K562 treated with DMSO at 1 percent for 24 hours (cell line): ENCODE data around the gene GIGYF1. TPM values are rescaled to one million over a fixed set of nuclear protein-coding genes. Genes with fewer than 3 reads are reported as not detected.

ENCODE experiments used
- total RNA-seq: library from RNA; unstranded; fragments of 300-600 nt; gene quantifications from 2 replicates; pipeline ENCODE4 v1.2.3, GENCODE V29; 2022; ENCODE audit warnings: low read depth; ENCODE audit not compliant: insufficient read depth

The GIGYF1 gene
- 23.3 and 23.7 TPM in 2 replicates for total RNA-seq

GRCh38 chr7:100694098-100694745 lies at the start of gene GIGYF1:
Gene GIGYF1, minus strand, starts transcription at chr7:100694250. Its CDS starts 6,012 bp downstream, at chr7:100688238.

GRCh38 chr7:100720279-100720670 lies 26.2 kb upstream of the GIGYF1 start, which contains the start of gene EPO:
Gene EPO, plus strand, starts transcription at chr7:100720468. Its CDS starts 513 bp downstream, at chr7:100720981.

GRCh38 chr7:100705753-100706671 lies 12.0 kb upstream of the GIGYF1 start, which contains the start of gene POP7:
Gene POP7, plus strand, starts transcription at chr7:100706121. Its CDS starts 710 bp downstream, at chr7:100706831.

GRCh38 chr7:100673302-100673941 lies 20.6 kb downstream of the GIGYF1 start, which contains the start of gene GNB2:
Gene GNB2, plus strand, starts transcription at chr7:100673740. Its CDS starts 2,526 bp downstream, at chr7:100676266.

GRCh38 chr7:100655908-100656674 lies 38.0 kb downstream of the GIGYF1 start, which contains the start of gene ACTL6B:
Gene ACTL6B, minus strand, starts transcription at chr7:100656448. Its CDS starts 94 bp downstream, at chr7:100656354.

GRCh38 chr7:100641463-100641859 lies 52.6 kb downstream of the GIGYF1 start, which contains the start of gene TFR2:
Gene TFR2, minus strand, starts transcription at chr7:100641552. Its CDS starts 43 bp downstream, at chr7:100641509.

Other genes with a start within 250 kb of the GIGYF1 start
- 0.52 and 1.1 TPM in 2 replicates for gene SPACDR, start 230.0 kb downstream of the GIGYF1 start, total RNA-seq
- gene TSC22D4, start 215.0 kb downstream of the GIGYF1 start, total RNA-seq: 189 and 200 TPM in 2 replicates
- 1.3 and 2.4 TPM in 2 replicates for gene NYAP1, start 210.3 kb downstream of the GIGYF1 start, total RNA-seq
- 20.6 and 21.7 TPM in 2 replicates for gene AGFG2, start 155.0 kb downstream of the GIGYF1 start, total RNA-seq
- 10.9 and 17.9 TPM in 2 replicates for gene SAP25, start 120.3 kb downstream of the GIGYF1 start, total RNA-seq
- 101 and 102 TPM in 2 replicates for gene LRCH4, start 108.1 kb downstream of the GIGYF1 start, total RNA-seq
- 1.8 TPM in 2 replicates for gene FBXO24, start 107.9 kb downstream of the GIGYF1 start, total RNA-seq
- gene PCOLCE, start 91.9 kb downstream of the GIGYF1 start, total RNA-seq: 25.0 and 27.0 TPM in 2 replicates
- gene MOSPD3, start 81.7 kb downstream of the GIGYF1 start, total RNA-seq: 44.0 and 49.0 TPM in 2 replicates
- gene TFR2, start 52.7 kb downstream of the GIGYF1 start, total RNA-seq: 53.8 and 56.4 TPM in 2 replicates
- gene ACTL6B, start 37.8 kb downstream of the GIGYF1 start, total RNA-seq: not detected in 2 replicates
- 771 and 833 TPM in 2 replicates for gene GNB2, start 20.5 kb downstream of the GIGYF1 start, total RNA-seq
- gene POP7, start 11.9 kb upstream of the GIGYF1 start, total RNA-seq: 93.6 and 108 TPM in 2 replicates
- not detected in 2 replicates for gene EPO, start 26.2 kb upstream of the GIGYF1 start, total RNA-seq
- not detected in 2 replicates for gene ZAN, start 39.3 kb upstream of the GIGYF1 start, total RNA-seq
- gene EPHB4, start 133.3 kb upstream of the GIGYF1 start, total RNA-seq: 53.8 and 54.0 TPM in 2 replicates
- 16.7 and 17.7 TPM in 2 replicates for gene SLC12A9, start 158.5 kb upstream of the GIGYF1 start, total RNA-seq
- 77.8 and 85.2 TPM in 2 replicates for gene TRIP6, start 173.1 kb upstream of the GIGYF1 start, total RNA-seq
- gene SRRT, start 180.9 kb upstream of the GIGYF1 start, total RNA-seq: 126 and 134 TPM in 2 replicates
- 3.2 TPM in 1 of 2 replicates, not detected in the other for gene UFSP1, start 195.5 kb upstream of the GIGYF1 start, total RNA-seq
- 3.3 and 3.7 TPM in 2 replicates for gene ACHE, start 201.6 kb upstream of the GIGYF1 start, total RNA-seq